Inflammatory macrophage treated with lipopolysaccharide for 4 hours (primary cell): ENCODE data around the gene ZNF610.
A peak's percentile ranks its signal among the peaks of the same experiment; 100 is the strongest.
"Not testable (repeated sequence)": the region's sequence is repeated elsewhere in the genome, so short reads cannot be mapped to it uniquely, and the experiment has no call there.

Experiments used
- DNase-seq: peaks from one replicate; pipeline ENCODE4 v3.0.0-alpha.2; 2020

Gene ZNF610

DNA sequence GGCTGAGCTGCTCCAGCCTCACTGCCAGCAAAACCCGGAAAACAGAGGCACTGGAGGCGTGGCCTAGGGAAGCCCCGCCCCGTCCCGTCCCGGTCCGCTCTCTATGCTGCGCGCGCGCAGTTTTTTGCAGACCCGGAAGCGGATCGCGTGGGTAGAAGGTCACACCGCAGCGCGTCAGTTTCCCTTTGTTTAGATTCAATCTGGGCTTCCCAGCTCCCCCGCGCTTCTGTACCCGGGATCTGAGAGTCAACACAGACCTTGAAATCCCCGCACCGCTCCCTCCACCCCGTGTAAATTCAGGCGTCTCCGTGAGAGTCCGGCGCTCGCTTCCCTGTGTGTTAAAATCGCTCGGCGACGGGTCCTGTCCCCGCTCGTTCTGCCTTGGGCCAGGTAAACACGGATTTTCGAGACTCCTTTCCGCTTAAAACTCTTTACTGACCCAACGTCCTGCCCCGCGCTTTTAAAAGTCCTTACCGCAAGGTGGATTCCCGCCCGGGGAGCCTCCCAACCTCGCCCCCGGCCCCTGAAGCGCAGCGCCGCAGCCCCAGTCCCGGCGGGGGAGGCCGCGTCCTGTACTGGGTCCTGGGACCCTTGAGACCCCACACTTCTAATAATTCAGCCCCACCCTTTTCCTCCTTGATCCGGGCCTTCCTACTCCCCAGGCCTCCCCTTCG is at the start of gene ZNF610:
Gene ZNF610, plus strand, starts transcription at position 127 of the 674 bp plus-strand sequence. CDS start 12,930 bp downstream, outside the sequence.
- DNase-seq, result peak; percentile 91

DNA sequence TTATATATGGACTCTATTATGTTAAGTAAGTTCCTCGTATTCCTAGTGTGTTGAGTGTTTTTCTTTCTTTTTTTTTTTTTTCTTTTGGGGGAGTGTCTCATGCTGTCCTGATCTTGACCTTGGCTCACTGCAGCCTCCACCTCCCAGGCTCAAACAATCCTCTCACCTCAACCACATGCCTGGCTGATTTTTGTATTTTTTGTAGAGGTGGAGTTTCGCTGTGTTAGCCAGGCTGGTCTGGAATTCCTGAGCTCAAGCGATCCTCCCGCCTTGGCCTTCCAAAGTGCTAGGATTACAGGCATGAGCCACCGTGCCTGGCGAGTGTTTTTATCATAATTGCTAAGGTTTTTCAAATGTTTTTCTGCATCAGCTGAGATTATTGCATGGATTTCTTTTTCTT is 49.8 kb upstream of the ZNF610 start:
- DNase-seq, result no peak

DNA sequence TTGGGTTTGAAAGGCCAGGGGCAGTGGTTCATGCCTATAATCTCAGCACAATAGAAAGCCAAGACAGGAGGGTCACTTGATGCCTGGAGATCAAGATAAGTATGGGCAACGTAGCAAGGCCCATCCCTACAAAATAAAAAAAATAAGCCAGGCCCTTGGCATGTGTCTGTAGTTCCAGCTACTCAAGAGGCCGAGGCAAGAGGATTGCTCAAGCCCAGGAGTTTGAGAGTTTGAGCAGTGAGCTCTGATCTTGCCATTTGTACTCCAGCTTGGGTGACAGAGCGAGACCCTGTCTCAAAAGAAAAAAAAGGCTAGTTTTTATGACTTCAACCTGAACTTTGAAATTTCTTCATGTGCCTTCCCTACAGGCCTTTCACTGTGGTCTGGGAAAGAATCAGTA is 44.3 kb upstream of the ZNF610 start:
- DNase-seq, result no peak

DNA sequence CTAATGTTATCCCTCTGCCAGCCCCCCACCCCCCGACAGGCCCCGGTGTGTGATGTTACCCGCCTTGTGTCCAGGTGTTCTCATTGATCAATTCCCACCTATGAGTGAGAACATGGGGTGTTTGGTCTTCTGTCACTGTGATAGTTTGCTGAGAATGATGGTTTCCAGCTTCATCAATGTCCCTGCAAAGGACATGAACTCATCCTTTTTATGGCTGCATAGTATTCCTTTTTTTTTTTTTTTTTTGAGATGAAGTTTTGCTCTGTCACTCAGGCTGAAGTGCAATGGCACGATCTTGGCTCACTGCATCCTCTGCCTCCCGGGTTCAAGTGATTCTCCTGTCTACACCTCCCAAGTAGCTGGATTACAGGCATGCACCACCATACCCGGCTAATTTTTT is 43.1 kb upstream of the ZNF610 start:
- not testable (repeated sequence) for DNase-seq

DNA sequence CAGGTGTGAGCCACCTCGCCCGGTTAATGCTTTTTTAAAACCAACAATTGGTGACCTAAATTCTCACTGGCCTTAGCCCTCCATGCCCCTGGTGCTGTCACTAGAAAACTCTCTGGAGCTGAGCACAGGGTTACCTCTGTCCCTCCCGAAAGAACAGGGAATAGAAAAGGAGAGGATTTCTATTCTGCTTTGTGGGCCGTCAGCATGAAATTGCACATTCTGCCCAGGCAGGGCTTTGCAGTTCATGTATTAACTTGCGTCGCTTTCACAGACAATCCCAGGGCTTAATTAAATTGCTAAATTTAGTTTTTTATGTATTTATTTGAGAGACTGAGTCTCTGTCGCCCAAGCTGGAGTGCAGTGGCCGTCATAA is 39.7 kb upstream of the ZNF610 start:
- DNase-seq, result no peak

DNA sequence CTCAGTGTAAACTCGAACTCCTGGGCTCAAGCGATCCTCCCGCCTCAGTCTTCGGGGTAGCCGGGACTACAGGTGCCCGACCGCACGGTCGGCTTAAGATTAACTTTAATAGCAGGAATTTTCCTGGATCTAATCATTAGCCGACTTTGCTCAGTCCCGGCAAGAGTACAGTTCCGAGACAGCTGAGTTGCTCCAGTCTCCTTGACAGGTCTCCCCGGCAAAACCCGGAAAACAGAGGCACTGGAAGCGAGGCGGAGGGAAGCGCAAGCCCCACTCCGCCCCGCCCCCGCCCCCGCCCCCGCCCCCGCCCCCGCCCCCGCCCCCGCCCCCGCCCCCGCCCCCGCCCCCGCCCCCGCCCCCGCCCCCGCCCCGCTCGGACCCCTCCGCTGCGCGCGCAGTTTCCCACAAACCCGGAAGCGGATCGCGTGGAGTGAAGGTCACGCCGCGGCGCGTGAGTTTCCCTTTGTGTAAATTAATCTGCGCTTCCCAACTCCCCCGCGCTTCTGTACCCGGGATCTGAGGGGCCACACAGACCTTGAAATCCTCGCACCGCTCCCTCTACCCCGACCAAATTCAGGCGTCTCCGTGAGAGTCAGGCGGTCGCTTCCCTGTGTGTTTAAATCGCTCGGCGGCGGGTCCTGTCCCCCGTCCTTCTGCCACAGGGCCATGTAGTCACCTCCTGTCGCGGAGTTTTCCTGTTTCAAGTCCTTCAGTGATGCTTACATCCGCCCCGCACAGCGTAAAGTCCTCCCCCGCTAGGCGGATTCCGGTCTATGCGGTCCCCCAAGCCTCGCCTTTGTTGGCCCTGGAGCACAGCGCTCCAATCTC is 39.1 kb upstream of the ZNF610 start, which contains the start of gene ZNF480:
Gene ZNF480, plus strand, starts transcription at position 397 of the 828 bp plus-strand sequence. CDS start 3,244 bp downstream, outside the sequence.
- peak; percentile 59 for DNase-seq

DNA sequence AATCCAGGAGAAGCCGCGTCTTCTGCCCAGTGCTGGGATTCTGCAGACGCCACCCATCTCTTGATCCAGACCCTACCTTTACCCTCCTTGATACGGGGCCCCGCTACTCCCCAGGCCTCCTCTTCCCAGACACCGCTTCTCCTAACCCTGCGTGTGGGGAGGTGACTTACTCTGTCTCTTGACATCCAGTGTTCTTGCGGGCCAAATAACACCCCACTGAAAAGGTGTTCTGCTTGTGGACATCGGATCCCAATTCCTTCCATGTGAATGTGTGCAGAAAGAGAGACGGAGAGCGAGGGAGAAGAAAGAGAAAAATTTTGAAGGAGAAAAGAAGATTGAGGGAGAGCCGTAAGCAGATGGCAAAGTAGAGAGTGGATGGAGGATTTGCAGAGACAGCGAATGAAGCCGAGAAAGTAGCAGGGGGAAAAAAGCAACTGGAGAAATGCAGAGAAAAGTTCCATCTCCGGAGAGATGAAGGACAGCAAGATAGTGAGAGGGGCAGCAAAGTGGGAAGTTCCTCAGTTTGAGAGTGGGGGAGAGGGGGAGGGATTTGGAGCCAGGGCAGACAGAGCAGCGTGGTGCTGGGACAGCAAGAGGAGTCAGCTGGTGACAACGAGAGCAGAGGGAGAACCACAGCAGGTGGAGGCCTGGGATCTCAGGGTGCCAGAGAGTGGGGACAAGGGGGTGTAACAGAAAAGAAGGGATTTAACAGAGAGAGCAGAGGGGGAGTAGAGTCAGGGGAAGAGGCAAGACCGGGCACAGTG is 38.3 kb upstream of the ZNF610 start:
- DNase-seq, result no peak

DNA sequence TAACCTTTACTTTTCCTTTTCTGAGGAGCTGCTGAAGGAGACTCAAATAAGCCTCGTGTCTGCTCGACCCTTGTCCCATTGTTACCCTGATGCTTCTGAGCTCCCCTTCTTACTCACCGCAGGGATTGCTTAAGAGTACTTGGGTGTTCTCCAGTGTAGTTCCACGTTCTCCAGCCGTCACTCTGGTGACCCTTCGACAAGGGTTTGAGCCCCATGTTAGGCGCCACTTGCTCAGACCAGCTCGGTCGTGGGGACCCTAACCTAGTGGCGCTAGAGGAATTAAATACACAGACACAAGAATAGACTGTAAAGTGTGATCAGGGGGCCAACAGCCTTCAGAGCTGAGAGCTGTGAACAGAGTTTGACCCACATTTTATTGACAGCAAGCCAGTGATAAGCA is 28.8 kb upstream of the ZNF610 start:
- no peak for DNase-seq

DNA sequence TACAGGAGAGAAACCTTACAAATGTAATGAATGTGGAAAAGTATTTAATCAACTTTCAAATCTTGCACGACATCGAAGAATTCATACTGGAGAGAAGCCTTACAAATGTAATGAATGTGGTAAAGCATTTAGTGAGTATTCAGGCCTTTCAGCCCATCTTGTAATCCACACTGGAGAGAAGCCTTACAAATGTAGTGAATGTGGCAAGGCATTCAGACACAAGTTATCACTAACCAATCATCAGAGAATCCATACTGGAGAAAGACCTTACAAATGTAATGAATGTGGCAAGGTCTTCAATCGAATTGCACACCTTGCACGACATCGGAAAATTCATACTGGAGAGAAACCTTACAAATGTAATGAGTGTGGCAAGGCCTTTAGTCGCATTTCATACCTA is 13.6 kb upstream of the ZNF610 start:
- no peak for DNase-seq

DNA sequence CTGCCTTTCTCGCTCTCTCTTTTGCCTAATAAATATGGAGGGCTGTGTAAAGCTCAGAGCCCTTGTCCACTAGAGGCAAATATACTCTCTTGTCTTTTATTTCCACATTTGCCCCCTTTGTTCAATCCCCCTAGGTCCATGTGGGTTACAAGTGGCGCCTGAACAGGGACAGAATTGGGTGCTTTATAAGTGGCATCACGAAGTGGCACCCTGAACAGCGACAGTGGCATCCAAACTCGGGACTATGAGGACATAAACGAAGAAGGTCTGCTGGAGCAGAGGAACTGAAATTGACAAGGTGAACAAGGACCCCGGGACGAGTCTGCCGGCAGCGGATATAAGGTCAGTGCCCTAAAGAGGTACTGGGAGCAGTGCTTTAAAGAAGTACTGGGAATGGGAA is 4.3 kb upstream of the ZNF610 start:
- DNase-seq, result no peak

DNA sequence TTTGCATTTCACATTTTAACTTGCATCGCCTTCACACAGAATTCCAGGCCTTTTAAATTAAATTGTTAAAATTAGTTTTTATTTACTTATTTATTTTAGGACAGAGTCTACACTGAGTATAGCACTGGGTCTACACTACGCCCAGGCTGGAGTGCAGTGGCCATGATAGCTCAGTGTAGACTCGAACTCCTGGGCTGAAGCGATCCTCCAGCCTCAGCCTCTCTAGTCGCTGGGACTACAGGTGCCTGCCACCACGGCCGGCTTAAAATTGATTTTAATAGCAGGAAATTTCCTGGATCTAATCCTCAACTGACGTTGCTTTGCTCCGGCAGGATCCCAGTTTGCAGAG is 301 bp upstream of the ZNF610 start:
- no peak for DNase-seq

DNA sequence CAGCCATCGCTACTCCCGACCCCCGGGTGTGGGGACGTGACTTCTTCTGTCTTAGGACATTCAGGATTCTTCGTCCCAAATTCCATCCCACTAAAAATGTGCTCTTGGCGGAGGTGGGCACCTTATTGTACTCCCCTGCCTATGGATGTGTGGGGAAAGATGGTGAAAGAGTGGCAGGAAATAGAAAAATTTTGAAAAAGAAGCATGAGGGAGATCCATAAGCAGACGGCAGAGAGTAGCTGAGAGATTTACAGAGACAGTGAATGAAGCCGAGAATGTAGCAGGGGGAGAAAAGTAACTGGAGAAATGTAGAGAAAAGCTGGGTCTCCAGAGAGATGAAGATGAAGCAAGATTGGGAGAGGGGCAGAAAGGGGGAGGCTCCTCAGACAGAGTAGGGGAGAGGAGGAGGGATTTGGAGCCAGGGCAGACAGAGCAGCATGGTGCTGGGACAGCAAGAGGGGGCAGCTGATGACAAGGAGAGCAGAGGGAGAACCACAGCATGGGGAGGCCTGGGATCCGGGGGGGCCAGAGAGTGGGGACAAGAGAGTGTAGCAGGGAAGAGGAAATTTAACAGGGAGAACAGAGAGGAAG is 843 bp downstream of the ZNF610 start:
- DNase-seq, result no peak

DNA sequence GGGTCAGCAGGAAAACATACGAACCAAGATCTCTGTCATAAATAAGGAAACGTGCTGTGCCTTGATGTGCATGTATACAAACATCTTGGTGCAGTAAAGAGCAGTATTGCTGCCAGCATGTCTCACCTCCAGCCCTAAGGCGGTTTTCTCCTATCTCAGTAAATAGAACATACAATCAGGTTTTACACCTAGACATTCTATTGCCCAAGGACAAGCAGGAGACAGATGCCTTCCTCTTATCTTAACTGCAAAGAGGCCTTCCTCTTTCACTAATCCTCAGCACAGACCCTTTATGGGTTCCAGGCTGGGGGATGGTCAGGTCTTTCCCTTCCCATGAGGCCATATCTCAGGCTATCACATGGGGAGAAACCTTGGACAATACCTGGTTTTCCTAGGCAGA is 3.0 kb downstream of the ZNF610 start:
- not testable (repeated sequence) for DNase-seq

DNA sequence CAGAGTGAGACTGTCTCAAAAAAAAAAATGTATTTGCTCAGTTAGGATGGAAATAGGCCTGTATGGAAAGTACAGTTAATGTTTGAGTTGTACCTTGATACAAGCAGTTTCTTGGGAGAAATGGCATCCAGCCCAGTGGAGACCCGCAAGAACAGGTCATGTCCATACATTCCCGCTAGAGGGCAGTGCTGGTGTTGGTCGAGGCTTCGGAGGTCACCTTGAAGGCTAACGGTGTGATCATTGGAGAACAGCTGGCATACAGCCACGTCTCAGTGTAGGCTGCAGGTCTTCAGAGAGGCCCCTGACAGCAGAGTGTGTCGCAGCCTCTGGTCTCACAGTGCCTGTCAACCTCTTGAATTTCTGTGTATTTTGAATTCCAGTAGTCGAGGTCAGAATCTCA is 7.5 kb downstream of the ZNF610 start:
- peak; percentile 14 for DNase-seq

DNA sequence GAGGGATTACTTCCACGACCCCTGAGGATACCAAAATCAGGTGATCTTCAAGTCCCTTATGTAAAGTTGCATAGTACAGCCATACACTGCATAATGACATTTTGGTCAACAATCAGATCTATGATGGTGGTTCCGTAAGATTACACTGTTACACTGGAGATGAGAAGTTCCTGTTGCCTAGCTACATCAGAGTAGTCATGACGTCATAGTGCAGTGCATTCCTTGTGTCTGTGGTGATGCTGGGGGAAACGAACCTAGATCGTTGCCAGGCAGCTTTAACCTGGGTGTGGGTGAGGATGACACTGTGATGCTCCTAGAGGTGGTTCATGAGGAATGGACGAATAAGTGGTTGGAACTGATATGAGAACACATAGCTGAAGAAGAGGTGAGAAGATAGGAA is 9.1 kb downstream of the ZNF610 start:
- DNase-seq, result no peak

DNA sequence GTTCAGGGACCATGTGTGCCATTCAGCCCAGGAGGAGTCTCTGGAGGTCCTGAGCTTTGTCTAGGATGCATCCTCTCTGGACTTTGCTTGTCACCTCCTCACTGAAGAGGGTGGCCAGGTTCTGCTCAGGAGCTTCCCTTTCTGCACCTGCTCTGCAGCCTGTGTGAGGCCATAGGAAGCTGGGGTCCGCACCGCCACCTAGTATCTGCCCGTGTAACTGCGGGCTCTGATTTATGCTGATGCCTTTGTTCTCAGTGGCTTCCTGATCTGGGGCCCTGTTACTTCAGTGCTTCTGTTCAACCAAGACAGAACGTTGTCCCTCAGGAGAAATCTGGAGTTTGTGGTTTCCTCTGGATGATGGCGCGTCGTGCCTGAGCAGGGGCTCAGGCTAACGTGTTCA is 15.5 kb downstream of the ZNF610 start:
- DNase-seq, result no peak

DNA sequence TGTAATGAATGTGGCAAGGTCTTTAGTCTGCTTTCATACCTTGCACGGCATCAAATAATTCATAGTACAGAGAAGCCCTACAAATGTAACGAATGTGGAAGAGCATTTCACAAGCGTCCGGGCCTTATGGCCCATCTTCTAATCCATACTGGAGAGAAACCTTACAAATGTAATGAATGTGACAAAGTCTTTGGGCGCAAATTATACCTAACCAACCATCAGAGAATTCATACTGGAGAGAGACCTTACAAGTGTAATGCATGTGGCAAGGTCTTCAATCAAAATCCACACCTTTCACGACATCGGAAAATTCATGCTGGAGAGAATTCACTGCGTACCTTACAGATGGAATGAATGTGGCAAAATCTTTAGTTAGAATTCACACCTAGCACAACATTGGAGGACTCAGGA is 30.4 kb downstream of the ZNF610 start:
- no peak for DNase-seq

DNA sequence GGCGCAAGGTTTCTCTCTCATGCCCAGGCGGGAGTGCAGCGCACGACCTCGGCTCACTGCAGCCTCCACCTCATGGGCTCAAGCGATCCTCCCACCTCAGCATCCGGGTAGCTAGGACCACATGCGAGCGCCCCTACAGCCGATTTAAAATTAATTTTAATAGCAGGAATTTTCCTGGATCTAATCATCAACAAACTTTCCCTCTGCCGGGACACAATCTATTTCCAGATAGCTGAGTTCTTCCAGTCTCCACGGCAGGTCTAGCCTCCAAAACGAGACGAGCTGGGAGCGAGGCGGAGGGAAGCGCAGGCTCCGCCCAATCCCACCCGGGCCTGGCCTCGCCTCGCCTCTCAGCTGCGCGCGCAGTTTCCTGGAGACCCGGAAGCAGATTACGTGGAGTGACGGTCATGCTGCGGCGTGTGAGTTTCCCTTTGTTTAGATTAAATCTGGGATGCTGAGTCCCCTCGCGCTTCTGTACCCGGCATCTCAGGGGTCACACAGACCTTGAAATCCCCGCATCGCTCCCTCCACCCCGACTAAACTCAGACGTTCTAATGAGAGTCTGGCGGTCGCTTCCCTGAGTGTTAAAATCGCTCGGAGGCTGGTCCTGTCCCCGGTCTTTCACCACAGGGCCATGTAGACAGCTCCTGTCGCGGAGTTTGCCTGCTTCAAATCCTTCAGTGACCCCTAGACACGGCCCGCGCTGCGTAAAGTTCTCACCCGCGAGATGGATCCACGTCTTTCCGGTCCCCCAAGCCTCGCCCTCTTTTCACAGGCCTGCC is 33.7 kb downstream of the ZNF610 start, which contains the start of gene ZNF880:
Gene ZNF880, plus strand, starts transcription at position 365 of the 782 bp plus-strand sequence. Its CDS starts 43 bp downstream, at position 408.
- DNase-seq, result peak; percentile 91

DNA sequence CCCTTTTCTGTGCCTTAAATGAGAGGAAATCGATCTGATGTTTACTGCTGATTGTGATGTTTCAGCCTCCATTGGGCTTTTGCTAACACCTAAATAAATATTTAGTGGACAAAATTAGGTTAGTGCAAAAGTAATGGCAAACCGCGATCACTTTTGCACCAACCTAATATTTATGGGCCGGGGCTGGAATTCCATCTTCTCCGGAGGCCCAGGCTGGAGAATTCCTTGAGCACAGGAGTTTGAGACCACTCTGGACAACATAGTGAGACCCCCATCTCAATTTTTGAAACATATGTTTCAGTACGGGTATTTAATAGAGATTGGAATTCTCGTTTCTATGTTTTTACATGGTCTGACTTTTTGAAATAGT is 34.3 kb downstream of the ZNF610 start:
- DNase-seq, result no peak

DNA sequence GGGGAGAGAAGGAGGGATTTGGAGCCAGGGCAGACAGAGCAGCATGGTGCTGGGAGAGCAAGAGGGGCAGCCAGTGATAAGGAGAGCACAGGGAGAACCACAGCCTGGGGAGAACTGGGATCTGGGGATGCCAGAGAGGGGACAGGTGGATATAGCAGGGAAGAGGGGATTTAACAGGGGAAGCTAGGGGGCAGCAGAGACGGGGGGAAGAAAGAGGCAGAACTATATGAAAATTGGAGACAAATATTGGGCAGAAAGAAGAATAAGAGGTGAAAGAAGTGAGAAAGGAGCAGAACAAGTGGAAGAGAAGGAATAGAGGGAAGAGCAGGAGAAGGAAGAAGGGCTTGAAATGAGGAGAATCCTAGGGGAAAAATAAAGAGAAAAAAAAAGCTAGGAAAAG is 55.1 kb downstream of the ZNF610 start:
- DNase-seq, result no peak

DNA sequence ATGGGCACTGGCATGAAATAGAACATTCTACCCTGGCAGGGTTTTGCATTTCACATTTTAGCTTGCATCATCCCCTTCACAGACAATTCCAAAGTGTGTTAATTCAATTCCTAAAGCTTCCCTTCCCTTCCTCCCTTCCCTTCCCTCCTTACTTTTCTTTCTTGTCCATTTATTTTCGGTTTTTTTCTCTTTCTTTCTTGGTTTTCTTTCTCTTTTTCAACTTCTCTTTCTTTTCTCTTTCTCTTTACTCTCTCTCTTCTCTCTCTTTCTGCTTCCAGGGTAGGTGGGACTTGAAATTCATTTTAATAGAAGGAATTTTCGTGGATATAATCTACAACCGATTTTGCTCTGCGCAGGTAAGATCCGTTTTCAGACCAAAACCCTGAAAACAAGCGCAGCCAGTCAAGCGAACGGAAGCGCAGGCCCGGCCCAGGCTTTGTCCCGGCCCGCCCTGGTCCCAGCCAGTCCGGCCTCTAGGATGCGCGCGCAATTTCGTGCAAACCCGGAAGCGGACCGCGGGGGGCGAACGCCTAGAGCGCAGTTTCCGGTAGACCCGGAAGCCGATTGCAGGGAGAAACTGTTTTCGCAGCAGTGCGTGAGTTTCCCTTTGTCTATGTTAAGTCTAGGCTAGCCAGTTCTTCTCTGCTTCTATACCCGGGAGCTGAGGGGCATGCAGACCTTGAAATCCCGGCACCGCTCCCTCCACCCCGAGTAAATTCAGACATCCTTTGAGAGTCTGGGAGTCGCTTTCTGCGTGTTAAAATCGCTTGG is 61.5 kb downstream of the ZNF610 start, which contains the start of gene ZNF528:
Gene ZNF528, plus strand, starts transcription at position 540 of the 771 bp plus-strand sequence. CDS start 4,165 bp downstream, outside the sequence.
- DNase-seq, result peak; percentile 95
